ENCODE measurements around the gene ATG9B.

Gene ATG9B

GRCh38 chr7:150989456-150989855, 34.8 kb downstream of the ATG9B start:
- Histone ChIP-seq H3K27ac (ENCODE audit: extremely low read depth, low read depth, low read length) (no peak overlapping the region), H3K9me3 (ENCODE audit: control insufficient read depth, insufficient read depth, low read depth, low read length) (no peaks in the 10 kb centered on the region), H3K4me3 (ENCODE audit: low read depth, low read length) (no peak overlapping the region), H3K36me3 (ENCODE audit: control insufficient read depth in 2 of 2, insufficient read depth in 1 of 2, low read length in 2 of 2) (no peaks in the 10 kb centered on the region), H3K4me1 (ENCODE audit: control insufficient read depth, insufficient read depth, low read length) (no peaks in the 10 kb centered on the region)
- ChIA-PET POLR2A (no interaction called here), CTCF (interaction anchor here (0.6 to 2.1 kb wide), 19 partner anchors 9 to 1967 kb away, joined by 3 to 12 read pairs (median 4); no protein-coding TSS in a partner anchor)
- TF ChIP-seq OSR2 (tag by site-specific recombination; IDR thresholded peaks at IDR 0.05) (no peak), ZNF518A (tag by site-specific recombination; conservative IDR thresholded peaks at IDR 0.05; ENCODE audit: low read depth) (no peak), ZFP41 (tag by site-specific recombination; IDR thresholded peaks at IDR 0.05; ENCODE audit: borderline replicate concordance) (no peak), ZNF302 (tag by site-specific recombination; IDR thresholded peaks at IDR 0.05; ENCODE audit: low read depth) (no peak)

GRCh38 chr7:150988230-150989226, 35.8 kb downstream of the ATG9B start:
- Histone ChIP-seq H3K4me1 (ENCODE audit: control insufficient read depth, insufficient read depth, low read length) (no peaks in the 10 kb centered on the region), H3K9me3 (ENCODE audit: control insufficient read depth, insufficient read depth, low read depth, low read length) (no peaks in the 10 kb centered on the region), H3K27ac (ENCODE audit: extremely low read depth, low read depth, low read length) (no peak overlapping the region), H3K4me3 (ENCODE audit: low read depth, low read length) (no peak overlapping the region), H3K36me3 (ENCODE audit: control insufficient read depth in 2 of 2, insufficient read depth in 1 of 2, low read length in 2 of 2) (no peaks in the 10 kb centered on the region)
- CTCF ChIA-PET, result interaction anchor here (0.5 to 2.1 kb wide), 25 partner anchors 8 to 1966 kb away, joined by 3 to 12 read pairs (median 3); no protein-coding TSS in a partner anchor
- POLR2A ChIA-PET, result no interaction called here
- TF ChIP-seq ZNF837 (tag by site-specific recombination; IDR thresholded peaks at IDR 0.05), result no peak
- TF ChIP-seq CTCF (tag by site-specific recombination; IDR thresholded peaks at IDR 0.05), result peak; percentile 86
- peak; percentile 33; the same call in 1 of the 2 replicates for TF ChIP-seq ZSCAN30 (tag by site-specific recombination; IDR thresholded peaks at IDR 0.05)
- no peak for TF ChIP-seq ZNF221 (tag by site-specific recombination; IDR thresholded peaks at IDR 0.05; ENCODE audit: borderline replicate concordance)
- TF ChIP-seq ZFP41 (tag by site-specific recombination; IDR thresholded peaks at IDR 0.05; ENCODE audit: borderline replicate concordance), result no peak
- no peak for TF ChIP-seq ZSCAN4 (tag by site-specific recombination; IDR thresholded peaks at IDR 0.05)
- TF ChIP-seq BCL6B (tag by site-specific recombination; IDR thresholded peaks at IDR 0.05), result no peak
- no peak for TF ChIP-seq ZBTB10 (tag by site-specific recombination; IDR thresholded peaks at IDR 0.05)
- TF ChIP-seq ZNF596 (tag by site-specific recombination; IDR thresholded peaks at IDR 0.05), result no peak
- TF ChIP-seq ZSCAN16 (tag by site-specific recombination; IDR thresholded peaks at IDR 0.05), result no peak
- TF ChIP-seq ZBTB8A (tag by site-specific recombination; IDR thresholded peaks at IDR 0.05), result peak; percentile 83
- no peak for TF ChIP-seq ZNF2 (tag by site-specific recombination; IDR thresholded peaks at IDR 0.05)
- no peak; the same call in 1 of the 2 replicates for TF ChIP-seq ZNF660 (tag by site-specific recombination; IDR thresholded peaks at IDR 0.05)
- no peak for TF ChIP-seq ZFP37 (tag by site-specific recombination; IDR thresholded peaks at IDR 0.05)
- no peak for TF ChIP-seq SCRT2 (tag by site-specific recombination; IDR thresholded peaks at IDR 0.05)
- TF ChIP-seq ZNF394 (tag by site-specific recombination; IDR thresholded peaks at IDR 0.05; ENCODE audit: borderline replicate concordance), result peak; percentile 74; the same call in 1 of the 2 replicates
- TF ChIP-seq RBAK (tag by site-specific recombination; IDR thresholded peaks at IDR 0.05), result no peak
- TF ChIP-seq ZNF48 (tag by site-specific recombination; IDR thresholded peaks at IDR 0.05), result no peak

Measured in HEK293 (cell line).